Stomach (tissue), 9 donors: ENCODE data around the gene IL21R. TPM values are rescaled to one million over a fixed set of nuclear protein-coding genes. Genes with fewer than 3 reads are reported as not detected.
A peak's percentile ranks its signal among the peaks of the same experiment; 100 is the strongest.

Experiments used
- DNase-seq, 2 donors: peaks; one replicate each; pipeline versions ENCODE4 v3.0.0 to v3.0.0-alpha.2; 2013 to 2019
- H3K27ac ChIP-seq, 5 donors: fragments of 200-600 bp in 4 of 5; sonication (generic) in 4 of 5; one replicate each; pipeline ENCODE4 v1.5.1; 2013 to 2019; ENCODE audit warnings: mild to moderate bottlenecking in 1 of 5, moderate library complexity in 1 of 5
- H3K27me3 ChIP-seq, 3 donors: fragments of 200-600 bp; sonication (generic); one replicate each; pipeline ENCODE4 v1.5.1; 2017 to 2019; ENCODE audit warnings: mixed run types in 1 of 3
- H3K36me3 ChIP-seq, 4 donors: fragments of 200-600 bp; sonication (generic); 1 replicate in 3 of 4; 2 replicates in 1 of 4; pipeline ENCODE4 v1.5.1; 2016 to 2019
- H3K4me1 ChIP-seq, 4 donors: fragments of 200-600 bp; sonication (generic); one replicate each; pipeline ENCODE4 v1.5.1; 2016 to 2019
- H3K4me3 ChIP-seq, 4 donors: fragments of 200-600 bp; sonication (generic) in 3 of 4; one replicate each; pipeline ENCODE4 v1.5.1; 2016 to 2019; ENCODE audit warnings: mild to moderate bottlenecking in 1 of 4
- H3K9me3 ChIP-seq, 4 donors: fragments of 200-600 bp; sonication (generic); one replicate each; pipeline ENCODE4 v1.5.1; 2016 to 2019
- CTCF ChIP-seq, 7 experiments: fragments of 450-650 bp in 4 of 7; fragments of 200-600 bp in 3 of 7; sonication (generic) in 3 of 7; IDR thresholded peaks; one replicate each; pipeline ENCODE4 v1.5.1; 2016 to 2019; ENCODE audit warnings: antibody characterized with exemption in 7 of 7, control low read depth in 2 of 7, mild to moderate bottlenecking in 1 of 7
- EP300 ChIP-seq: sonication (generic); formaldehyde crosslinking; IDR thresholded peaks from one replicate; pipeline ENCODE4 v1.6.1; 2017; ENCODE audit warnings: antibody characterized with exemption
- POLR2A ChIP-seq, 4 donors: fragments of 450-650 bp; IDR thresholded peaks; one replicate each; pipeline ENCODE4 v1.6.1; 2016; ENCODE audit warnings: antibody characterized with exemption in 4 of 4, control low read depth in 2 of 4, mild to moderate bottlenecking in 1 of 4, moderate library complexity in 1 of 4
- POLR2AphosphoS5 ChIP-seq, 3 donors: sonication (generic); formaldehyde crosslinking; IDR thresholded peaks; one replicate each; pipeline ENCODE4 v1.6.1; 2016; ENCODE audit warnings: antibody characterized with exemption in 3 of 3
- whole genome bisulfite sequencing, 5 donors: extraction: QIAGEN DNeasy Blood & Tissue Kit in 3 of 5; methylation state at CpG; one replicate each; pipeline versions ENCODE4 v1.1.5 to v1.1.7; 2013 to 2018; 5-methylcytosine and 5-hydroxymethylcytosine counted together
- intact Hi-C: fragments of 100-400 bp; cut with DNase I; formaldehyde crosslinking; loops from one replicate; pipeline ENCODE4 v1.15.1; 2023; ENCODE audit warnings: low total_unique reads
- polyA plus RNA-seq, 3 donors: library from polyadenylated mRNA; stranded (reverse); fragments of 200-250 nt; gene quantifications; one replicate each; pipeline ENCODE4 v1.2.3, GENCODE V29; 2013
- total RNA-seq, 5 donors: library from RNA; depleted of rRNA; stranded (reverse); fragments of >200 nt; gene quantifications; one replicate each; pipeline versions ENCODE4 v1.1.0 to v1.2.3, GENCODE V29; 2014 to 2016
- donor health status: healthy with polysubstance abuse.
- donor health status: Bipolar disorder and iron deficiency.
- donor health status: healthy.

IL21R gene
- total and polyA plus RNA-seq, 8 donors = 0.14 to 0.73 (median 0.38) TPM; not detected in 4

GRCh38 chr16:27436065-27436464, 34.1 kb downstream of the IL21R start:
- Histone ChIP-seq H3K4me1 (no peaks in the 10 kb centered on the region), H3K36me3 (peaks cover 0 to 5% (median 0%) of the 10 kb centered on the region in 4 donors), H3K4me3 (no peak overlapping the region), H3K27ac (no peak overlapping the region), H3K27me3 (peaks cover 0 to 20% (median 0%) of the 10 kb centered on the region in 3 donors), H3K9me3 (no peaks in the 10 kb centered on the region)
- TF ChIP-seq POLR2A (IDR thresholded peaks at IDR 0.05) (no peak), CTCF (IDR thresholded peaks at IDR 0.05) (no peak), EP300 (no peak), POLR2AphosphoS5 (IDR thresholded peaks at IDR 0.05) (no peak)
- no peak for DNase-seq
- intact Hi-C loops = no loop called here
- 89 to 91% (median 90%) methylated on average over 8 of the region's 8 CpGs for WGBS, 5 donors

GRCh38 chr16:27436921-27437650, 35.1 kb downstream of the IL21R start:
- Histone ChIP-seq H3K27me3 (peaks cover 0 to 10% (median 0%) of the 10 kb centered on the region in 3 donors), H3K4me3 (no peak overlapping the region), H3K27ac (no peak overlapping the region), H3K36me3 (peaks cover 0 to 5% (median 0%) of the 10 kb centered on the region in 4 donors), H3K9me3 (no peaks in the 10 kb centered on the region), H3K4me1 (no peaks in the 10 kb centered on the region)
- WGBS, 5 donors = 76 to 87% (median 79%) methylated on average over 9 of the region's 9 CpGs
- intact Hi-C loops = no loop called here
- DNase-seq = peak in 1 of 2 donors; percentile 24
- TF ChIP-seq POLR2A (IDR thresholded peaks at IDR 0.05) (no peak), CTCF (IDR thresholded peaks at IDR 0.05) (no peak), POLR2AphosphoS5 (IDR thresholded peaks at IDR 0.05) (no peak), EP300 (no peak)

- H3K9me3 ChIP-seq = no peaks in the 10 kb centered on the region
- H3K27me3 ChIP-seq = peaks cover 0 to 1% (median 0%) of the 10 kb centered on the region in 3 donors
- intact Hi-C loops = no loop called here
- H3K4me3 ChIP-seq = no peak overlapping the region
- no peak for DNase-seq
- no peak overlapping the region for H3K27ac ChIP-seq
- H3K36me3 ChIP-seq = peaks cover 0 to 5% (median 0%) of the 10 kb centered on the region in 4 donors
- no peak for TF ChIP-seq POLR2A (IDR thresholded peaks at IDR 0.05)
- TF ChIP-seq POLR2AphosphoS5 (IDR thresholded peaks at IDR 0.05) = no peak
- no peak for TF ChIP-seq CTCF (IDR thresholded peaks at IDR 0.05)
- no peak for TF ChIP-seq EP300
- 91 to 94% (median 92%) methylated on average over 6 of the region's 6 CpGs for WGBS, 5 donors
- no peaks in the 10 kb centered on the region for H3K4me1 ChIP-seq
Measured at GRCh38 chr16:27437946-27438345, 36.0 kb downstream of the IL21R start.

- 69 to 75% (median 70%) methylated on average over 18 of the region's 18 CpGs for WGBS, 5 donors
- no peak overlapping the region for H3K4me3 ChIP-seq
- H3K36me3 ChIP-seq = peaks cover 0 to 7% (median 0%) of the 10 kb centered on the region in 4 donors
- H3K27me3 ChIP-seq = peaks cover 0 to 3% (median 0%) of the 10 kb centered on the region in 3 donors
- peaks cover 3 to 7% (median 5%) of the 10 kb centered on the region in 4 donors for H3K9me3 ChIP-seq
- no peaks in the 10 kb centered on the region for H3K4me1 ChIP-seq
- no peak overlapping the region for H3K27ac ChIP-seq
- no peak for DNase-seq
- intact Hi-C loops = no loop called here
- TF ChIP-seq POLR2A (IDR thresholded peaks at IDR 0.05) = no peak
- TF ChIP-seq POLR2AphosphoS5 (IDR thresholded peaks at IDR 0.05) = no peak
- TF ChIP-seq CTCF (IDR thresholded peaks at IDR 0.05) = no peak
- TF ChIP-seq EP300 = no peak
Measured at GRCh38 chr16:27439271-27440018, 37.5 kb downstream of the IL21R start.
